AG04450 (cell line): ENCODE measurements around the gene MEIOB. TPM values are rescaled to one million over a fixed set of nuclear protein-coding genes. Genes with fewer than 3 reads are reported as not detected.

Source experiments
- CTCF ChIA-PET: fragments of 300-600, 350-600 bp; formaldehyde crosslinking; extraction: SDS; loops from one replicate; lab custom pipeline; 2022; ENCODE audit warnings: antibody characterized with exemption, inconsistent platforms; lab: Charles Lee
- POLR2A ChIA-PET: fragments of 350-600 bp; formaldehyde crosslinking; extraction: SDS; loops from one replicate; lab custom pipeline; 2021; ENCODE audit warnings: antibody characterized with exemption, inconsistent platforms; lab: Yijun Ruan, JAX
- DNase-seq: peaks from one replicate; pipeline ENCODE4 v3.0.0-alpha.2; 2011; ENCODE audit warnings: low read depth, low spot score
- H3K27ac ChIP-seq: one replicate; pipeline ENCODE4 v1.5.1; 2012; ENCODE audit warnings: low read depth, low read length, control low read depth
- H3K27me3 ChIP-seq: one replicate; pipeline ENCODE4 v1.6.0; 2012; ENCODE audit warnings: low read length; ENCODE audit not compliant: control insufficient read depth, insufficient read depth
- H3K4me3 ChIP-seq: 2 replicates; pipeline ENCODE4 v1.5.1; 2011; ENCODE audit warnings: mild to moderate bottlenecking, low read depth, low read length, control low read depth
- H3K9me3 ChIP-seq: 2 replicates; pipeline ENCODE4 v1.5.1; 2012; ENCODE audit warnings: low read length; ENCODE audit not compliant: control insufficient read depth, insufficient read depth
- polyA plus RNA-seq: library from polyadenylated mRNA; depleted of rRNA; stranded (reverse); fragments of >200 nt; gene quantifications from 2 replicates; pipeline ENCODE4 v1.2.3, GENCODE V29; 2011; rRNA removed
- TF ChIP-seq, protein P1 (sequence below): IDR thresholded peaks from 2 replicates; pipeline ENCODE4 v1.5.1; 2011; ENCODE audit warnings: low read depth, low read length, control low read depth, inconsistent platforms

The MEIOB gene
- polyA plus RNA-seq, 1 experiment = 0.04 TPM

DNA sequence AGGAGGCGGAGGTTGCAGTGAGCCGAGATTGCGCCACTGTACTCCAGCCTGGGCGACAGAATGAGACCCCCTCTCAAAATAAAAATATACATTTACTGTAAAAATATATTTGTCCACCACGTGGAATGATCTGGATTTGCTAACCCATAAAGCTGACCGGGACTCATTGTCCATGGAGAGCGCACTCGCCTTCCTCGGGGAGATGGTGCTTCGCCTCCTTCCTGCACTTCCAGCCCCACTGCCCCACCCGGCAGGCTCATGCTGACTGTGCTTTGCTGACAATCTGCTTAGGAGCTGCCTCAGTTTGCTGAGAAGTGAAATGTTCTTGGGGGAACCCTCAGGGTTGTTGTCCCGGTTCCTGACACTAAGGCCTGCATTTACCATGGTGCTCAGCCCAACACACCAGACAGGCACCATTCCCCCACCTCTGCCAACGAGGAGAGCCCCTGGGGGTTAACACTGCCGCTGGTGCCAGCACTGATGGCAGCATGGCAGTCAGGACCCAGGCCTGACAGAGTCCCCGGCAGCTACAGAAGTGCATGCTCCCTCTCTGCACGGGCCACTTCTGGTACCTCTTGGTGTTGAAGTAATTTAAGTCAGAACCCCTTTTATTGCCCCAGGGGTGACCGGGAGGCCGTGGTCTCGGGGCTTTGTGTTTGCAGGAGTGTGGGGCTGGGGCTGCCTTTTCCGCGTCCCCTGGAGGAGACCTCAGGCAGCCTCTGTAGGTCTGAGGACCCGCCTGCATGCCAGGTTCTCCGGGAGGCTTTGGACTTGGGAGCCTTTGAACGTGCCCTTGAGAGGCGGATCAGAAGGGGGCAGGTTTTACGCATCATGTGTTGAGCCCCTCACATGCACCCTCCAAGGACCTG, 86.8 kb downstream of the MEIOB start:
- DNase-seq = no peak
- TF ChIP-seq, protein P1, sequence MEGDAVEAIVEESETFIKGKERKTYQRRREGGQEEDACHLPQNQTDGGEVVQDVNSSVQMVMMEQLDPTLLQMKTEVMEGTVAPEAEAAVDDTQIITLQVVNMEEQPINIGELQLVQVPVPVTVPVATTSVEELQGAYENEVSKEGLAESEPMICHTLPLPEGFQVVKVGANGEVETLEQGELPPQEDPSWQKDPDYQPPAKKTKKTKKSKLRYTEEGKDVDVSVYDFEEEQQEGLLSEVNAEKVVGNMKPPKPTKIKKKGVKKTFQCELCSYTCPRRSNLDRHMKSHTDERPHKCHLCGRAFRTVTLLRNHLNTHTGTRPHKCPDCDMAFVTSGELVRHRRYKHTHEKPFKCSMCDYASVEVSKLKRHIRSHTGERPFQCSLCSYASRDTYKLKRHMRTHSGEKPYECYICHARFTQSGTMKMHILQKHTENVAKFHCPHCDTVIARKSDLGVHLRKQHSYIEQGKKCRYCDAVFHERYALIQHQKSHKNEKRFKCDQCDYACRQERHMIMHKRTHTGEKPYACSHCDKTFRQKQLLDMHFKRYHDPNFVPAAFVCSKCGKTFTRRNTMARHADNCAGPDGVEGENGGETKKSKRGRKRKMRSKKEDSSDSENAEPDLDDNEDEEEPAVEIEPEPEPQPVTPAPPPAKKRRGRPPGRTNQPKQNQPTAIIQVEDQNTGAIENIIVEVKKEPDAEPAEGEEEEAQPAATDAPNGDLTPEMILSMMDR = no peak
- Histone ChIP-seq H3K27me3 (no peaks in the 10 kb centered on the region), H3K9me3 (no peaks in the 10 kb centered on the region; the same call in 1 of the 2 replicates), H3K4me3 (no peak overlapping the region), H3K27ac (no peak overlapping the region)
- ChIA-PET CTCF (interaction anchor here (1.1 kb wide), 1 partner anchor 79 kb away, joined by 5 read pairs; the partner anchor contains the start of gene MAPK8IP3), POLR2A (no interaction called here)

Other genes with a start within 250 kb of the MEIOB start
- gene JPT2, start 193.9 kb downstream of the MEIOB start, polyA plus RNA-seq = 39.2 and 41.2 TPM in 2 replicates
- gene MAPK8IP3, start 166.0 kb downstream of the MEIOB start, polyA plus RNA-seq = 11.8 and 14.7 TPM in 2 replicates
- gene NME3, start 100.6 kb downstream of the MEIOB start, polyA plus RNA-seq = 15.6 and 25.5 TPM in 2 replicates
- gene EME2, start 99.4 kb downstream of the MEIOB start, polyA plus RNA-seq = 2.4 and 3.1 TPM in 2 replicates
- 55.8 and 62.2 TPM in 2 replicates for gene MRPS34, start 99.0 kb downstream of the MEIOB start, polyA plus RNA-seq
- 11.0 and 13.3 TPM in 2 replicates for gene SPSB3, start 89.6 kb downstream of the MEIOB start, polyA plus RNA-seq
- 20.0 and 29.2 TPM in 2 replicates for gene NUBP2, start 89.2 kb downstream of the MEIOB start, polyA plus RNA-seq
- not detected in 2 replicates for gene IGFALS, start 78.5 kb downstream of the MEIOB start, polyA plus RNA-seq
- gene HAGH, start 45.3 kb downstream of the MEIOB start, polyA plus RNA-seq = 11.8 and 16.2 TPM in 2 replicates
- gene FAHD1, start 45.0 kb downstream of the MEIOB start, polyA plus RNA-seq = 35.2 and 45.4 TPM in 2 replicates
- gene HS3ST6, start 46.3 kb upstream of the MEIOB start, polyA plus RNA-seq = not detected in 2 replicates
- 23.1 and 32.6 TPM in 2 replicates for gene MSRB1, start 71.0 kb upstream of the MEIOB start, polyA plus RNA-seq
- not detected in 2 replicates for gene RPL3L, start 82.5 kb upstream of the MEIOB start, polyA plus RNA-seq
- gene NDUFB10, start 87.4 kb upstream of the MEIOB start, polyA plus RNA-seq = 126 and 163 TPM in 2 replicates
- 2,494 and 4,570 TPM in 2 replicates for gene RPS2, start 92.7 kb upstream of the MEIOB start, polyA plus RNA-seq
- gene RNF151, start 94.7 kb upstream of the MEIOB start, polyA plus RNA-seq = not detected in 2 replicates
- 13.7 and 24.8 TPM in 2 replicates for gene TBL3, start 99.9 kb upstream of the MEIOB start, polyA plus RNA-seq
- not detected in 2 replicates for gene NOXO1, start 109.3 kb upstream of the MEIOB start, polyA plus RNA-seq
- gene GFER, start 112.0 kb upstream of the MEIOB start, polyA plus RNA-seq = 15.8 and 19.5 TPM in 2 replicates
- gene SYNGR3, start 117.8 kb upstream of the MEIOB start, polyA plus RNA-seq = 1.8 and 2.3 TPM in 2 replicates
- gene ZNF598, start 137.7 kb upstream of the MEIOB start, polyA plus RNA-seq = 8.2 and 10.7 TPM in 2 replicates
- gene NPW, start 147.6 kb upstream of the MEIOB start, polyA plus RNA-seq = 0.66 and 0.94 TPM in 2 replicates
- gene NHERF2, start 154.7 kb upstream of the MEIOB start, polyA plus RNA-seq = 16.7 and 23.5 TPM in 2 replicates
- gene NTHL1, start 175.7 kb upstream of the MEIOB start, polyA plus RNA-seq = 10.7 and 14.5 TPM in 2 replicates
- 35.9 and 42.2 TPM in 2 replicates for gene TSC2, start 175.8 kb upstream of the MEIOB start, polyA plus RNA-seq